GM23338 (cell line): Measurements from ENCODE around the gene CRYL1. TPM values are rescaled to one million over a fixed set of nuclear protein-coding genes. Genes with fewer than 3 reads are reported as not detected.
A peak's percentile ranks its signal among the peaks of the same experiment; 100 is the strongest.

Experiments used
- ATAC-seq: fragments of 200-7000 bp; cut with Tn5 transposase; 3 replicates; pipeline ENCODE4 v1.9.1; 2020
- DNase-seq: peaks from one replicate; pipeline ENCODE4 v3.0.0-alpha.2; 2015; ENCODE audit warnings: low spot score
- H2AFZ ChIP-seq: fragments of 200-600 bp; sonication (generic); 2 replicates; pipeline ENCODE4 v1.8.0; 2016; ENCODE audit warnings: antibody characterized with exemption, mild to moderate bottlenecking, moderate library complexity
- H3F3A ChIP-seq: fragments of 200-600 bp; sonication (generic); replicated peaks from 2 replicates; pipeline ENCODE4 v1.8.0; 2017; ENCODE audit warnings: antibody characterized with exemption, mixed run types, low read depth
- H3K27ac ChIP-seq: fragments of 200-600 bp; sonication (generic); 2 replicates; pipeline ENCODE4 v1.6.1; 2016; ENCODE audit warnings: low read depth
- H3K27me3 ChIP-seq: fragments of 200-600 bp; sonication (generic); 2 replicates; pipeline ENCODE4 v1.8.0; 2016; ENCODE audit warnings: mild to moderate bottlenecking, mixed run types, moderate library complexity; ENCODE audit not compliant: insufficient read depth
- H3K36me3 ChIP-seq: fragments of 200-600 bp; sonication (generic); 2 replicates; pipeline ENCODE4 v1.8.0; 2016; ENCODE audit warnings: mild to moderate bottlenecking; ENCODE audit not compliant: insufficient read depth
- H3K4me1 ChIP-seq: fragments of 200-600 bp; sonication (generic); 2 replicates; pipeline ENCODE4 v1.8.0; 2016; ENCODE audit warnings: mild to moderate bottlenecking, moderate library complexity; ENCODE audit not compliant: insufficient read depth
- H3K4me2 ChIP-seq: fragments of 200-600 bp; sonication (generic); 2 replicates; pipeline ENCODE4 v1.7.1; 2017; ENCODE audit warnings: mixed run types
- H3K4me3 ChIP-seq: fragments of 200-600 bp; sonication (generic); 2 replicates; pipeline ENCODE4 v1.6.1; 2016; ENCODE audit warnings: mixed run types
- H3K79me2 ChIP-seq: fragments of 200-600 bp; sonication (generic); replicated peaks from 2 replicates; pipeline ENCODE4 v1.8.0; 2017; ENCODE audit warnings: mild to moderate bottlenecking; ENCODE audit not compliant: insufficient read depth
- H3K9me2 ChIP-seq: fragments of 200-600 bp; sonication (generic); 2 replicates; pipeline ENCODE4 v1.8.0; 2017; ENCODE audit not compliant: insufficient read depth
- H4K20me1 ChIP-seq: fragments of 200-600 bp; sonication (generic); replicated peaks from 2 replicates; pipeline ENCODE4 v1.8.0; 2017; ENCODE audit warnings: mild to moderate bottlenecking; ENCODE audit not compliant: insufficient read depth
- H3K27ac Mint-ChIP-seq: 2 replicates; pipeline ENCODE4 v1.8.0; 2020; ENCODE audit warnings: inconsistent platforms, mild to moderate bottlenecking, moderate library complexity, mixed read lengths
- H3K27me3 Mint-ChIP-seq: 3 replicates; pipeline ENCODE4 v1.8.0; 2022; ENCODE audit warnings: low read depth, mild to moderate bottlenecking, moderate library complexity, mixed read lengths, inconsistent platforms; ENCODE audit not compliant: insufficient read depth, poor library complexity
- H3K36me3 Mint-ChIP-seq: 3 replicates; pipeline ENCODE4 v1.8.0; 2021; ENCODE audit warnings: low read depth, mild to moderate bottlenecking, inconsistent platforms, moderate library complexity, mixed read lengths
- H3K4me1 Mint-ChIP-seq: 3 replicates; pipeline ENCODE4 v1.8.0; 2020; ENCODE audit warnings: mild to moderate bottlenecking, inconsistent platforms, mixed read lengths
- H3K4me3 Mint-ChIP-seq: 3 replicates; pipeline ENCODE4 v1.8.0; 2021; ENCODE audit warnings: moderate library complexity, mild to moderate bottlenecking, inconsistent platforms, mixed read lengths
- H3K9me3 Mint-ChIP-seq: 3 replicates; pipeline ENCODE4 v1.8.0; 2020; ENCODE audit warnings: moderate library complexity, mild to moderate bottlenecking, inconsistent platforms, mixed read lengths
- CREB1 ChIP-seq: fragments of 250-450 bp; sonication (Bioruptor Pico); IDR thresholded peaks from 2 replicates; pipeline ENCODE4 v1.5.0; 2020; ENCODE audit warnings: low read depth, mild to moderate bottlenecking, moderate library complexity
- CTCF ChIP-seq, 2 experiments: fragments of 200-600 bp in 1 of 2; sonication (generic) in 1 of 2; conservative IDR thresholded peaks; 2 replicates each; pipeline versions ENCODE4 v1.5.1 to v1.6.1; 2016 to 2017; ENCODE audit warnings: antibody characterized with exemption in 2 of 2, low read depth in 2 of 2, mild to moderate bottlenecking in 2 of 2, moderate library complexity in 1 of 2
- ETS1 ChIP-seq: IDR thresholded peaks from 2 replicates; pipeline ENCODE4 v1.6.1; 2016; ENCODE audit warnings: antibody characterized with exemption
- EZH2phosphoT487 ChIP-seq: fragments of 200-600 bp; sonication (generic); IDR thresholded peaks from one replicate; pipeline ENCODE4 v1.8.1; 2018; ENCODE audit warnings: antibody characterized with exemption; ENCODE audit not compliant: unreplicated experiment
- JUNB ChIP-seq: IDR thresholded peaks from one replicate; pipeline ENCODE4 v1.6.1; 2016; ENCODE audit warnings: antibody characterized with exemption; ENCODE audit not compliant: unreplicated experiment
- REST ChIP-seq: IDR thresholded peaks from one replicate; pipeline ENCODE4 v1.6.1; 2018; ENCODE audit warnings: antibody characterized with exemption; ENCODE audit not compliant: unreplicated experiment
- STAT1 ChIP-seq: IDR thresholded peaks from one replicate; pipeline ENCODE4 v1.6.1; 2016; ENCODE audit warnings: antibody characterized with exemption; ENCODE audit not compliant: unreplicated experiment
- ZNF331 ChIP-seq: fragments of 250-450 bp; sonication (Bioruptor Pico); IDR thresholded peaks from 2 replicates; pipeline ENCODE4 v1.5.0; 2020; ENCODE audit warnings: low read depth, mild to moderate bottlenecking, moderate library complexity
- ZNF462 ChIP-seq: fragments of 250-450 bp; sonication (Bioruptor Pico); IDR thresholded peaks from 2 replicates; pipeline ENCODE4 v1.5.0; 2020; ENCODE audit warnings: mild to moderate bottlenecking, moderate library complexity
- polyA plus RNA-seq: library from polyadenylated mRNA; unstranded; fragments of >200 nt; fragmentation: Nextera tagmentation; extraction: Ambion mirVana; gene quantifications from 2 replicates; pipeline ENCODE4 v1.2.1, GENCODE V29; 2016
- total RNA-seq: library from RNA; depleted of rRNA; stranded (reverse); fragments of >200 nt; shearing (Covaris generic); gene quantifications from 2 replicates; pipeline ENCODE4 v1.2.3, GENCODE V29; 2014

The CRYL1 gene
- total and polyA plus RNA-seq, 2 experiments from 2014 or later = 2.2 to 2.6 TPM

- no peaks in the 10 kb centered on the region for H3K36me3 ChIP-seq
- H3K9me2 ChIP-seq = no peaks in the 10 kb centered on the region; the same call in 1 of the 2 replicates
- Mint-ChIP-seq H3K27ac (no peak overlapping the region), H3K9me3 (peaks cover 6% of the 10 kb centered on the region; the same call in 2 of the 3 replicates), H3K36me3 (peaks cover 3% of the 10 kb centered on the region; the same call in 1 of the 3 replicates), H3K4me1 (no peaks in the 10 kb centered on the region), H3K27me3 (peaks cover 5% of the 10 kb centered on the region), H3K4me3 (no peak overlapping the region)
- no peaks in the 10 kb centered on the region for H4K20me1 ChIP-seq
- DNase-seq = no peak
- H3K4me2 ChIP-seq = no peak overlapping the region
- no peaks in the 10 kb centered on the region for H3F3A ChIP-seq
- no peak overlapping the region for H3K4me3 ChIP-seq
- no peak overlapping the region for H3K27ac ChIP-seq
- H3K4me1 ChIP-seq = no peaks in the 10 kb centered on the region
- ATAC-seq = no peak
- no peaks in the 10 kb centered on the region for H3K27me3 ChIP-seq
- no peaks in the 10 kb centered on the region for H3K79me2 ChIP-seq
- no peak for TF ChIP-seq REST
- TF ChIP-seq JUNB = no peak
- TF ChIP-seq CREB1 (CRISPR knock-in tag) = no peak
- no peak overlapping the region for H2AFZ ChIP-seq
Measured at GRCh38 chr13:20558982-20559381, 33.3 kb upstream of the CRYL1 start.

GRCh38 chr13:20553311-20553710, 27.7 kb upstream of the CRYL1 start:
- no peaks in the 10 kb centered on the region for H3K9me3 Mint-ChIP-seq
- peaks cover 3% of the 10 kb centered on the region for H3K27me3 Mint-ChIP-seq
- Histone ChIP-seq H3K4me3 (no peak overlapping the region), H3K9me2 (no peaks in the 10 kb centered on the region), H3K36me3 (no peaks in the 10 kb centered on the region), H3K4me2 (no peak overlapping the region), H3K27ac (no peak overlapping the region), H2AFZ (peak overlapping the region; percentile 66; the same call in 1 of the 2 replicates), H3K4me1 (no peaks in the 10 kb centered on the region), H3K79me2 (no peaks in the 10 kb centered on the region), H3F3A (no peaks in the 10 kb centered on the region), H4K20me1 (no peaks in the 10 kb centered on the region), H3K27me3 (no peaks in the 10 kb centered on the region)
- ATAC-seq (no peak), DNase-seq (no peak)
- H3K27ac Mint-ChIP-seq = no peak overlapping the region
- no peaks in the 10 kb centered on the region for H3K4me1 Mint-ChIP-seq
- no peaks in the 10 kb centered on the region for H3K36me3 Mint-ChIP-seq
- H3K4me3 Mint-ChIP-seq = no peak overlapping the region
- TF ChIP-seq STAT1 (no peak), ETS1 (no peak), ZNF331 (CRISPR knock-in tag) (no peak), CTCF (conservative IDR thresholded peaks at IDR 0.05; ENCODE audit: low read depth in 2 of 2) (no peak), JUNB (no peak), EZH2phosphoT487 (no peak), CREB1 (CRISPR knock-in tag) (no peak), ZNF462 (no peak)
